Neural progenitor cell (in vitro differentiated cells): ENCODE data around the gene PEPD. TPM values are rescaled to one million over a fixed set of nuclear protein-coding genes. Genes with fewer than 3 reads are reported as not detected.
A peak's percentile ranks its signal among the peaks of the same experiment; 100 is the strongest.

ENCODE experiments used
- DNase-seq: peaks from one replicate; pipeline ENCODE4 v3.0.0-alpha.2; 2016; ENCODE audit warnings: low spot score
- H2AFZ ChIP-seq: fragments of 200-600 bp; sonication (generic); replicated peaks from 2 replicates; pipeline ENCODE4 v1.6.1; 2016; ENCODE audit warnings: antibody characterized with exemption
- H3F3A ChIP-seq: fragments of 200-600 bp; sonication (generic); 2 replicates; pipeline ENCODE4 v1.6.1; 2016; ENCODE audit warnings: antibody characterized with exemption, low read depth
- H3K27ac ChIP-seq: fragments of 200-600 bp; sonication (generic); 2 replicates; pipeline ENCODE4 v1.5.1; 2016; ENCODE audit warnings: mild to moderate bottlenecking
- H3K27me3 ChIP-seq: fragments of 200-600 bp; sonication (generic); 2 replicates; pipeline ENCODE4 v1.6.1; 2016; ENCODE audit warnings: mild to moderate bottlenecking, moderate library complexity
- H3K36me3 ChIP-seq: fragments of 200-600 bp; sonication (generic); 2 replicates; pipeline ENCODE4 v1.5.1; 2016
- H3K4me1 ChIP-seq: fragments of 200-600 bp; sonication (generic); 2 replicates; pipeline ENCODE4 v1.6.1; 2016; ENCODE audit warnings: mixed run types
- H3K4me2 ChIP-seq: fragments of 200-600 bp; sonication (generic); 2 replicates; pipeline ENCODE4 v1.6.1; 2016
- H3K4me3 ChIP-seq: fragments of 200-600 bp; sonication (generic); 2 replicates; pipeline ENCODE4 v1.5.1; 2016
- H3K79me2 ChIP-seq: fragments of 200-600 bp; sonication (generic); 2 replicates; pipeline ENCODE4 v1.6.1; 2016; ENCODE audit warnings: low read depth
- H3K9ac ChIP-seq: fragments of 200-600 bp; sonication (generic); 2 replicates; pipeline ENCODE4 v1.6.1; 2016
- H3K9me3 ChIP-seq: fragments of 200-600 bp; sonication (generic); 2 replicates; pipeline ENCODE4 v1.5.1; 2016; ENCODE audit warnings: low read depth
- H4K20me1 ChIP-seq: fragments of 200-600 bp; sonication (generic); 2 replicates; pipeline ENCODE4 v1.6.1; 2016; ENCODE audit warnings: low read depth
- H3K27ac Mint-ChIP-seq: 3 replicates; pipeline ENCODE4 v1.8.0; 2021; ENCODE audit warnings: mixed read lengths
- H3K27me3 Mint-ChIP-seq: 2 replicates; pipeline ENCODE4 v1.8.0; 2022; ENCODE audit warnings: low read depth, mild to moderate bottlenecking, inconsistent platforms, moderate library complexity, mixed read lengths; ENCODE audit not compliant: insufficient read depth
- H3K36me3 Mint-ChIP-seq: 3 replicates; pipeline ENCODE4 v1.8.0; 2021; ENCODE audit warnings: mixed read lengths
- H3K4me1 Mint-ChIP-seq: 3 replicates; pipeline ENCODE4 v1.8.0; 2021; ENCODE audit warnings: mixed read lengths
- H3K4me3 Mint-ChIP-seq: 3 replicates; pipeline ENCODE4 v1.8.0; 2021; ENCODE audit warnings: mild to moderate bottlenecking, moderate library complexity, mixed read lengths
- H3K9me3 Mint-ChIP-seq: 3 replicates; pipeline ENCODE4 v1.8.0; 2020; ENCODE audit warnings: mixed read lengths
- EZH2 ChIP-seq: fragments of 200-600 bp; sonication (generic); IDR thresholded peaks from 2 replicates; pipeline ENCODE4 v1.6.1; 2017; ENCODE audit warnings: antibody characterized with exemption, mild to moderate bottlenecking, moderate library complexity
- EZH2phosphoT487 ChIP-seq: fragments of 200-600 bp; sonication (generic); IDR thresholded peaks from 2 replicates; pipeline ENCODE4 v1.6.1; 2017; ENCODE audit warnings: antibody characterized with exemption
- total RNA-seq: library from RNA; depleted of rRNA; stranded (reverse); fragments of >200 nt; gene quantifications from 2 replicates; pipeline ENCODE4 v1.2.3, GENCODE V29; 2015; ENCODE audit warnings: low replicate concordance
- TF ChIP-seq, protein P1 (sequence below): fragments of 200-600 bp; sonication (generic); IDR thresholded peaks from 2 replicates; pipeline ENCODE4 v1.5.1; 2017; ENCODE audit warnings: antibody characterized with exemption, mild to moderate bottlenecking

Gene PEPD
- total RNA-seq, 1 donor from 2014 or later, result 47.0 TPM

DNA sequence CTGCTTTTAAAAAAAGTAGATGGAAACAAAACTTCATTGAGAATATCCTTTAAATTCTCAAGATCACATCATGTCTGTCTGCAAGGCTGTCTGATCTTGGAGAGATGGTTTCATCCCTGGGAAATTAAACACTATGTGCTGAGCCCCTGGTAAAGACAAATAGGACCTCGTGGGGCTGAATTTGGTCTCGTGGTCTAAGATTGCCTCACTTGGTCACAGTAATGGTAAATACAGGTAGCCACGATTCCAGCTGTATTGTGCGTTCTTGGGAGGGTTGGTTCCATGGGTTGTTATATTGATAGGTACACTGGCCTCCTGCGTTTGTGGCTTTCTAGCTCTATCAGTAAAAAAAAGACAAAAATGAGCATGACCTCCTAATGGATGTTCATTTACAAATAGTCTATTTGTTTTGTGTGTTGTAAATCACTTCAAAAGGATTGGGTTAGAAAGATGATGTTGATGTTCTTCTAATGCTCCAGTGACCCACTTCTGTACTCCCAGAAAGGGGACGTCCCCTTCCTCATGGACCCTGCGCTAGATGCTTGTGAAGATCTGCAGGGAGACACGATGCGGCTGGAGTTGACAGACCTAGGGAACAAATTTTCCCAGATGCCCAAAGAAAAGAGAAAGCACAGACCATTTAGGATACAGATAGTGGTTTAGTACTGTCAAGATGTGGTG is 146.3 kb downstream of the PEPD start:
- Mint-ChIP-seq H3K4me3 (peak overlapping the region; percentile 89), H3K9me3 (no peaks in the 10 kb centered on the region), H3K27ac (no peak overlapping the region), H3K36me3 (peaks cover 16% of the 10 kb centered on the region), H3K4me1 (peaks cover 44% of the 10 kb centered on the region), H3K27me3 (no peaks in the 10 kb centered on the region)
- Histone ChIP-seq H3K36me3 (no peaks in the 10 kb centered on the region), H3K27ac (no peak overlapping the region), H3K9ac (no peak overlapping the region), H3K4me3 (peak overlapping the region; percentile 99), H3F3A (peaks cover 15% of the 10 kb centered on the region), H3K9me3 (no peaks in the 10 kb centered on the region), H3K79me2 (peaks cover 63% of the 10 kb centered on the region), H2AFZ (no peak overlapping the region), H3K27me3 (peaks cover 6% of the 10 kb centered on the region), H4K20me1 (peaks cover 62% of the 10 kb centered on the region), H3K4me2 (peak overlapping the region; percentile 99), H3K4me1 (peaks cover 47% of the 10 kb centered on the region)
- TF ChIP-seq EZH2phosphoT487 (no peak), EZH2 (no peak)
- TF ChIP-seq, protein P1, sequence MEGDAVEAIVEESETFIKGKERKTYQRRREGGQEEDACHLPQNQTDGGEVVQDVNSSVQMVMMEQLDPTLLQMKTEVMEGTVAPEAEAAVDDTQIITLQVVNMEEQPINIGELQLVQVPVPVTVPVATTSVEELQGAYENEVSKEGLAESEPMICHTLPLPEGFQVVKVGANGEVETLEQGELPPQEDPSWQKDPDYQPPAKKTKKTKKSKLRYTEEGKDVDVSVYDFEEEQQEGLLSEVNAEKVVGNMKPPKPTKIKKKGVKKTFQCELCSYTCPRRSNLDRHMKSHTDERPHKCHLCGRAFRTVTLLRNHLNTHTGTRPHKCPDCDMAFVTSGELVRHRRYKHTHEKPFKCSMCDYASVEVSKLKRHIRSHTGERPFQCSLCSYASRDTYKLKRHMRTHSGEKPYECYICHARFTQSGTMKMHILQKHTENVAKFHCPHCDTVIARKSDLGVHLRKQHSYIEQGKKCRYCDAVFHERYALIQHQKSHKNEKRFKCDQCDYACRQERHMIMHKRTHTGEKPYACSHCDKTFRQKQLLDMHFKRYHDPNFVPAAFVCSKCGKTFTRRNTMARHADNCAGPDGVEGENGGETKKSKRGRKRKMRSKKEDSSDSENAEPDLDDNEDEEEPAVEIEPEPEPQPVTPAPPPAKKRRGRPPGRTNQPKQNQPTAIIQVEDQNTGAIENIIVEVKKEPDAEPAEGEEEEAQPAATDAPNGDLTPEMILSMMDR, result no peak
- no peak for DNase-seq

DNA sequence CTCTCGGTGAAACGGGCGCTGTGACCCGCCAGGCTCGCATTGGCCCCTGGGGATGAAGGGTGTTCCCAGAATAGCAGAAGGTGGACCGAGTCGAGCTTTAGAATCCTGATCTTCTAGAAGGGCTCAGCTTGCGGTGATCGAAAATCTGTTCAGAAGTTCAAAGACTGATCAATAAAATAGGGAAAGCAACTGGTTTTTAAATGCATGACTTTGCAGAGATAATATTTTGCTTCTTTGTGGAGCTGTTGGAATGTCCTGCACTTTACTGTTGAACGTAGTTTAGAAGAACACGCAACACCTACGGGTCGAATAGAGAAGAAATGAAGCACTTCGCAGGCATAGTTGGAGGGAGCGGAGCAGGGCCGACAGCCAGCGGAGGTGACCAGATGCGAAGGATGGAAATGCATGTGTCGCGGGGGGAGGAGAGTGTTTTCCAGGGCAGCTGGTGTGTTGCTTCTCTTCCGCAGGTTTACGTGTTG is 147.3 kb downstream of the PEPD start:
- H3K4me3 ChIP-seq, result peak overlapping the region; percentile 99
- Mint-ChIP-seq H3K4me3 (peak overlapping the region; percentile 89), H3K27me3 (no peaks in the 10 kb centered on the region), H3K36me3 (peaks cover 14% of the 10 kb centered on the region), H3K4me1 (peaks cover 44% of the 10 kb centered on the region), H3K9me3 (no peaks in the 10 kb centered on the region), H3K27ac (peak overlapping the region; percentile 8)
- peak overlapping the region; percentile 99 for H3K4me2 ChIP-seq
- no peak overlapping the region for H2AFZ ChIP-seq
- peaks cover 53% of the 10 kb centered on the region for H3K79me2 ChIP-seq
- no peak overlapping the region for H3K27ac ChIP-seq
- no peaks in the 10 kb centered on the region for H3K9me3 ChIP-seq
- H3K36me3 ChIP-seq, result no peaks in the 10 kb centered on the region
- peaks cover 46% of the 10 kb centered on the region for H3K4me1 ChIP-seq
- H3F3A ChIP-seq, result peaks cover 15% of the 10 kb centered on the region
- peaks cover 6% of the 10 kb centered on the region for H3K27me3 ChIP-seq
- peak overlapping the region; percentile 52 for H3K9ac ChIP-seq
- no peak for TF ChIP-seq EZH2phosphoT487
- TF ChIP-seq, protein P1, result peak; percentile 29
- TF ChIP-seq EZH2, result peak; percentile 13
- DNase-seq, result peak; percentile 41
- H4K20me1 ChIP-seq, result peaks cover 52% of the 10 kb centered on the region

DNA sequence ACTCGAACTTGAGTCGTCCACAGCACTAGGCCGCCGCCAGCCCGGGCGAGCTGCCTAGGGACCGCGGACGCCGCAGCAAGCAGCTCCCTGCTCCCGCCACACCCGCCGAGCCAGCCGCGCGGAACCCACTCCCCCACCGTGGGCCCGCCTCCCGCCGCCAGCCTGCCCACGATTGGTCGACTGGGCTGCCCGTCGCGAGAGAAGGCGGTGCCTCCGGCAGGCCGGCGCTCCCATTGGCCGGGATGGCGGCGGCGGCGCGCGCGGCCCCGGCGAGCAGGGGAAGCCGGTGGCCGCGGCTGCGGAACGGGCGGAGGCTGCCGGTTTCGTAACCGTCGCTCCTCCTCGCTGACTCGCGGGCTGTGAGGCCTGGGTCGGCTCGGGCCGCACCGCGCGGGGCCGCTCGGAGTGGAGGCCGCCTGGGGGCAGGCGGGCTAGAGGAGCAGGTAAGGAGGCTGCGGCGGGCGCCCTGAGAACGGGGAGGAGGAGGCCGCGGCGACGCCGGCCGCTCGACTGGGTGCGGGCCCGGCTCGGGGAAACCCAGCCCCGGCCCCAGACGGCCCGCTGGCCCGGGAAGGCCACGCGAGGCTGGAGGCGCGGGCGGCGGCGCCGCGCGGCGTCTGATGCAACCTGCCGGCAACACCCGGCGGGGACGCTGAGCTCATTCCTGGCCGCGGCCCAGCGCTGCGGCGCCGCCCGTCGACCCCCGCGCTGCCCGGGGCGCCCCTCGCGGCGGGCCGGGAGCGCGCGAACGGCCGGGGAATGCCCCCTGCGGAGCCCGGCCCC is 147.9 kb downstream of the PEPD start, which contains the start of gene CEBPG:
Gene CEBPG (plus strand): TSS at position 257 of the 783 bp plus-strand sequence. CDS start 5,531 bp downstream, outside the sequence.
- H2AFZ ChIP-seq, result peak within 1 kb of the TSS; percentile 93
- H4K20me1 ChIP-seq, result peaks cover 46% of the 10 kb centered on the region
- peak within 1 kb of the TSS; percentile 99 for H3K4me2 ChIP-seq
- no peaks in the 10 kb centered on the region for H3K27me3 Mint-ChIP-seq
- no peaks in the 10 kb centered on the region for H3K9me3 ChIP-seq
- H3K27me3 ChIP-seq, result peaks cover 6% of the 10 kb centered on the region
- DNase-seq, result peak; percentile 95
- H3K27ac ChIP-seq, result peak within 1 kb of the TSS; percentile 72
- peak within 1 kb of the TSS; percentile 89 for H3K4me3 Mint-ChIP-seq
- H3K79me2 ChIP-seq, result peaks cover 47% of the 10 kb centered on the region
- H3K4me1 ChIP-seq, result peaks cover 39% of the 10 kb centered on the region
- H3K36me3 Mint-ChIP-seq, result peaks cover 8% of the 10 kb centered on the region
- peak within 1 kb of the TSS; percentile 8 for H3K27ac Mint-ChIP-seq
- H3K4me1 Mint-ChIP-seq, result peaks cover 37% of the 10 kb centered on the region
- H3K9me3 Mint-ChIP-seq, result no peaks in the 10 kb centered on the region
- H3K4me3 ChIP-seq, result peak within 1 kb of the TSS; percentile 99
- peak within 1 kb of the TSS; percentile 89 for H3K9ac ChIP-seq
- H3F3A ChIP-seq, result peaks cover 15% of the 10 kb centered on the region
- no peaks in the 10 kb centered on the region for H3K36me3 ChIP-seq
- no peak for TF ChIP-seq EZH2phosphoT487
- TF ChIP-seq, protein P1, result no peak
- no peak for TF ChIP-seq EZH2
